Right lobe of liver (tissue), 4 donors: ENCODE data around the gene FBXW11.

Experiments
- POLR2A ChIP-seq: fragments of 450-650 bp; IDR thresholded peaks from one replicate; pipeline ENCODE4 v1.6.1; 2017; ENCODE audit warnings: antibody characterized with exemption, mild to moderate bottlenecking
- TF ChIP-seq, protein P1 (sequence below), 4 donors: fragments of 200-600 bp in 3 of 4; fragments of 450-650 bp in 1 of 4; IDR thresholded peaks; one replicate each; pipeline versions ENCODE4 v1.5.1 to v1.8.0; 2016 to 2022; ENCODE audit warnings: antibody characterized with exemption in 4 of 4, mild to moderate bottlenecking in 2 of 4
- donor health status: DM: no; HTN: no; CAD: no.
- donor health status: DM: no; HTN: no; CAD: no.
- donor health status: DM: no; HTN: yes; CAD: no.

DNA sequence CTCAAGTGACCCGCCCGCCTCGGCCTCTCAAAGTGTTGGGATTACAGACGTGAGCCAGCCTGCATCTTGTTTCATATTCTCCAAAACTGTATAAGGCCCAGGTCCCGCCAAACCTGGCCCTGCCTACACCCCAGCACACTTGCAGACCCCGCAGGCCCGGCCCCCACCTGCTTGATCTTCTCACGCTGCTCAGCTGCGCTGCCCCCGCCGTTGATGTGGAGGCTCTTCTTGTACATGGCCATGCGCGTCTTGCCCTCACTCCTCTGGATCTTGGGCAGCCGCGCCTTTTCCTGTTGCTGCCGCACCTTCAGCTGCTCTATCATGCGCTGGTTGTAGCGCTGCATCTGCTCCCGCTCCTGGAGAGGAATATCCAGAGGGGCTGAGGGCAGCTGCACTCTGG is 49.0 kb upstream of the FBXW11 start:
- no peak for TF ChIP-seq POLR2A
- TF ChIP-seq, protein P1, sequence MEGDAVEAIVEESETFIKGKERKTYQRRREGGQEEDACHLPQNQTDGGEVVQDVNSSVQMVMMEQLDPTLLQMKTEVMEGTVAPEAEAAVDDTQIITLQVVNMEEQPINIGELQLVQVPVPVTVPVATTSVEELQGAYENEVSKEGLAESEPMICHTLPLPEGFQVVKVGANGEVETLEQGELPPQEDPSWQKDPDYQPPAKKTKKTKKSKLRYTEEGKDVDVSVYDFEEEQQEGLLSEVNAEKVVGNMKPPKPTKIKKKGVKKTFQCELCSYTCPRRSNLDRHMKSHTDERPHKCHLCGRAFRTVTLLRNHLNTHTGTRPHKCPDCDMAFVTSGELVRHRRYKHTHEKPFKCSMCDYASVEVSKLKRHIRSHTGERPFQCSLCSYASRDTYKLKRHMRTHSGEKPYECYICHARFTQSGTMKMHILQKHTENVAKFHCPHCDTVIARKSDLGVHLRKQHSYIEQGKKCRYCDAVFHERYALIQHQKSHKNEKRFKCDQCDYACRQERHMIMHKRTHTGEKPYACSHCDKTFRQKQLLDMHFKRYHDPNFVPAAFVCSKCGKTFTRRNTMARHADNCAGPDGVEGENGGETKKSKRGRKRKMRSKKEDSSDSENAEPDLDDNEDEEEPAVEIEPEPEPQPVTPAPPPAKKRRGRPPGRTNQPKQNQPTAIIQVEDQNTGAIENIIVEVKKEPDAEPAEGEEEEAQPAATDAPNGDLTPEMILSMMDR (IDR thresholded peaks at IDR 0.05) = no peak
